SK-N-MC (cell line): ENCODE data around the gene LINGO1.

ENCODE experiments used
- DNase-seq: peaks from one replicate; pipeline ENCODE4 v3.0.0-alpha.2; 2011; ENCODE audit warnings: low read depth, low spot score
- H3K27ac ChIP-seq: fragments of 200-600 bp; sonication (generic); 2 replicates; pipeline ENCODE4 v1.5.1; 2016; ENCODE audit warnings: mixed run types
- H3K36me3 ChIP-seq: fragments of 200-600 bp; sonication (generic); 2 replicates; pipeline ENCODE4 v1.6.1; 2017; ENCODE audit warnings: antibody characterized with exemption, low read length, mixed read lengths; ENCODE audit not compliant: insufficient read depth
- H3K4me3 ChIP-seq: fragments of 200-600 bp; sonication (generic); 2 replicates; pipeline ENCODE4 v1.5.1; 2016
- H3K9ac ChIP-seq: fragments of 200-600 bp; sonication (generic); 2 replicates; pipeline ENCODE4 v1.8.0; 2017; ENCODE audit warnings: mixed run types, mixed read lengths; ENCODE audit not compliant: insufficient read length
- H3K9me3 ChIP-seq: fragments of 200-600 bp; sonication (generic); 2 replicates; pipeline ENCODE4 v1.6.1; 2017; ENCODE audit warnings: low read depth, mild to moderate bottlenecking, antibody characterized with exemption, low read length, moderate library complexity, mixed read lengths
- EZH2 ChIP-seq: fragments of 200-600 bp; sonication (generic); IDR thresholded peaks from one replicate; pipeline ENCODE4 v1.6.1; 2017; ENCODE audit warnings: antibody characterized with exemption
- FOXP2 ChIP-seq: optimal IDR thresholded peaks from 2 replicates; pipeline ENCODE3; 2011; ENCODE audit warnings: mild to moderate bottlenecking, moderate library complexity; ENCODE audit not compliant: insufficient read depth; ENCODE audit errors: extremely low read length, control extremely low read depth
- POLR2AphosphoS5 ChIP-seq: IDR thresholded peaks from 2 replicates; pipeline ENCODE4 v1.6.1; 2012; ENCODE audit warnings: mild to moderate bottlenecking, low read depth, low read length, borderline replicate concordance

LINGO1 gene

DNA sequence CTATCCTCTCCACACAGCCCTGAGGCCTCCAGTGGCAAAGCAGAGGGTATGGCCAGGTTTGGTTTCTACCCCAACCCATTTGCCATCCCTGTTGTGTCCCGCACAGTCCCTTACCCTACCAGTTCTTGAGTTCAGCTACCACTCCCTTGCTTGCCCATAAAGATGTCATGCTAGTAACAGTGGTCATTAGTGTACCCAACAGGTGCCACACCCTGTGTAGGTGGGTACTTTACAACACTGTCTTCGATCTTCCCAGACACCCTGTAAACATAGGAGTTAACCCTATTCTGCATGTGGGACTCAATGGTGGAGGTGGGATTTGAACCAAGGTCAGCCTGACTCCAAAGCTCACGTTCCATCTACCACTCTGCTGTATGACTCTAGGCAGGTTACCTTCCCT lies 23.2 kb downstream of the LINGO1 start:
- Histone ChIP-seq H3K9me3 (no peaks in the 10 kb centered on the region), H3K36me3 (peaks cover 7% of the 10 kb centered on the region; the same call in 1 of the 2 replicates), H3K9ac (no peak overlapping the region), H3K4me3 (no peak overlapping the region), H3K27ac (no peak overlapping the region)
- TF ChIP-seq POLR2AphosphoS5, result no peak
- TF ChIP-seq EZH2, result no peak
- no peak for TF ChIP-seq FOXP2
- DNase-seq, result no peak

DNA sequence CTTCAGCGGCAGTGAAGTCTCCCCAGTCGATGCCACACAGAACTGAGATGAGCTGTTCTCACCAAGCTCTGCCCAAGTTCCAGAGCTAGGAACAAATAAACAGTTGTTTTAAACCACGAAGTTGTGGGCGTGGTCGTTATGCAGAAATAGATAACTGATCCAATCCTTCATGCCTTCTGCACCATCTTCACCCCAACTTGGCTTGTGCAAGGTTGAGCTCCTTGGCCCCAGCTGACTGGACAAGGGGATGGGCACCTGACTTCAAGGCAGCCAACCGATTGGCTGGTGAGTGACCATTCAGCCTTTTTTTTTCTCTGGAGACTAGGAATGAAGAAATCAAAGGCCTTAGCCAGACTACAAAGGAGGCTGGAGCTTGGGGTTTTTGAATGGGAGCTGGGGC lies 23.9 kb downstream of the LINGO1 start:
- no peak overlapping the region for H3K9ac ChIP-seq
- DNase-seq, result no peak
- peak overlapping the region; percentile 83 for H3K27ac ChIP-seq
- no peaks in the 10 kb centered on the region for H3K9me3 ChIP-seq
- H3K36me3 ChIP-seq, result no peaks in the 10 kb centered on the region; the same call in 1 of the 2 replicates
- TF ChIP-seq FOXP2 (no peak), POLR2AphosphoS5 (no peak), EZH2 (no peak)
- no peak overlapping the region for H3K4me3 ChIP-seq

DNA sequence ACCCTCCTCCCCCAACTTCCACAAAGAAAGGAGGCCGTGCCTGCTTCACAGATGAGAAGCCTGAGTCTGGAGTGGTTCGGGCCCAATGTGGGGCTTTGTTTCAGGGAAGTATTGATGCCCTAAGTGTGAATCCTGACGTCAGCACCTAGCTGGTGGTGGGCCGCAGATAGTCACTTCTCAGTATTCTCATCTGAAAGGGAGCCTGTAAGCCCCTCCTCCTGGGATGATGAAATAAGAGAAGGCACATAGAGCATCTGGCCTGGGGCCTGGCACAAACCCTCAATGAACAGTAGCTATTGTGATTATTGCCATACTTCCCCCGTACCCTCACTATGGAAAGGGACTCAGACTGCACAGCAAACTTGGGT lies 24.8 kb downstream of the LINGO1 start:
- H3K27ac ChIP-seq, result peak overlapping the region; percentile 83
- no peaks in the 10 kb centered on the region for H3K9me3 ChIP-seq
- peak overlapping the region; percentile 48 for H3K9ac ChIP-seq
- no peak for TF ChIP-seq FOXP2
- TF ChIP-seq EZH2, result no peak
- peak; percentile 32; the same call in 1 of the 2 replicates for TF ChIP-seq POLR2AphosphoS5
- peak; percentile 35 for DNase-seq
- 0 out of 2 replicates have a peak overlapping the region, but pooled peaks have one; percentile 7 for H3K4me3 ChIP-seq
- H3K36me3 ChIP-seq, result no peaks in the 10 kb centered on the region

DNA sequence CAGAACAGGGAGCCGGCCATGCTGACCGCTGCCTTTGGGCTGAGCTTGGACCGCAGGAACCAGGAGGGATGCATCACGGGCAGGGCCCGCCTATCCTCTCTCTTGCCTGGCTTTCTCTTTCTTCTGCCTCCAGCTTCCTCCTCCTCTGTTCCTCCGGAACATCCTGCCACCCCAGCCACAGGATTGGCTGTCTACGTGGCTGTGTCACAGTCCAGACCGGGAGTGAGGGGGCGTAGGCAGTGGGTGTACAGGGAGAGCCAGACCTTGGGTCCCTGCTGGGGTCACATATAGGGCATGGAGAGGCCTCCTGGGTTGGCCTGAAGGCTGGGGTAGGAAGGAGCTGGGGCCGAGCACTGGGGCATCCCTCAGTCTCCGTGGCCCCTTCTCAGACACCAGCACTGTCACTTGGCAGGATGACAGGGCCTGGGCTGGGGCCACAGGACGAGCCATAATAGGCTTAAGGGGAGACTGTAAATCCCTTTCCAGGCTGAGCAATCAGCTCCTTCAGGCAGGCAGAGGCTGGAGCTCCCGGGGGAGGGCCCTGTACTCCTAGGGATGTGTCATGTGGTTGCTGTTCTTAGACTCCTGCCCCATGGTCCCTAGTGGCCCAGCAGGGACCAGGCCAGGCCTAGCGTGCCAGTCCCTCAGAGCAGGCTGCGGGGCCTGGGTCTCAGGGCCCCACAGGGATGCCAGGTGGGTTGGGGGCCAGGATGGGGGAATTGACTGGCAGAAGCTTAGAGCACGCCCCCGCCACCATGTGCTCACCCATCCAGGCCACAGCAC lies 25.4 kb downstream of the LINGO1 start:
- no peaks in the 10 kb centered on the region for H3K9me3 ChIP-seq
- TF ChIP-seq FOXP2 (no peak), EZH2 (no peak), POLR2AphosphoS5 (no peak)
- 0 out of 2 replicates have a peak overlapping the region, but pooled peaks have one; percentile 7 for H3K4me3 ChIP-seq
- peak overlapping the region; percentile 83 for H3K27ac ChIP-seq
- no peak for DNase-seq
- no peaks in the 10 kb centered on the region for H3K36me3 ChIP-seq
- peak overlapping the region; percentile 48 for H3K9ac ChIP-seq

DNA sequence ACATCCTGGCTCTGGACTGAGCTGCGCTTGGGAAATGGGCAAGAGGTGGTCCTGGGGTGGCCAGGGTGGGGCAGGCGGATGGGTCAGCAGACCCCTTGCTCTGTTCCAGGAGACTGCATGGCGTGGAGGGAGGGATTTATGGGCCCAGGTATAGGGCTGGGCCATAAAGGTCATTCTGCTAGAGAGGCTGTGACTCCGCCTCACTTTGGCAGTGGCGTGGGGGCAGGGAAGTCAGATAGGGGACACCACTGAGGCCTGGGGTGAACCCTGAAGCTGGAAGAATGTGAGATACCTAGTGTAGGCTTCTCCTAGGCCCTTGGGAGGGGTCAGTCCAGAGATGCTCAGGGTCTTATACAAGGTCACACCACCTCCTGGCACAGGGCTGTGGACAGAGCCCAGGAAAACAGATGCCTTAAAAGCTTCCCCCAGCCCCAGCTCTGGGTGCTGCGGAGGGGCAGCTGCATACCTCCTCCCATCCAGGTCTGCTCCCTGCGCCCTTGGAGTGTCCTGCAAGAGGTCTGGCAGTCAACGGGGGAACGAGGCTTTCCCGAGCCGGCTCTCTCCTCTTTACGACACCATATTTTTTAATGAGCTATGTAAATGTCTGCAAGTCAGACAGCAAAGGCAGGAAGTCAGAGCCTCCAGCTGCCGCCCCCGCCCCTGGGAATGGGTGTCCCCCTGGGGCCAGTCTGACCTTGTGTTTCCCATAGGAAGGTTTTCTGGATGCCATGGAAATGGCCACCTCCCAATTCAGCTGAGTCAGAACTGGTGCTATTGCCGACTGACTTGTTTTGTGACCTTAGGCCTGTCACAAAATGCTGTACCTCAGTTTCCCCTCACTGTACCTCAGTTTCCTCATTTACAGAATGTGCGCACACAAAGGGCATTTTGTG lies 26.3 kb downstream of the LINGO1 start:
- H3K27ac ChIP-seq, result peak overlapping the region; percentile 83
- no peak for DNase-seq

DNA sequence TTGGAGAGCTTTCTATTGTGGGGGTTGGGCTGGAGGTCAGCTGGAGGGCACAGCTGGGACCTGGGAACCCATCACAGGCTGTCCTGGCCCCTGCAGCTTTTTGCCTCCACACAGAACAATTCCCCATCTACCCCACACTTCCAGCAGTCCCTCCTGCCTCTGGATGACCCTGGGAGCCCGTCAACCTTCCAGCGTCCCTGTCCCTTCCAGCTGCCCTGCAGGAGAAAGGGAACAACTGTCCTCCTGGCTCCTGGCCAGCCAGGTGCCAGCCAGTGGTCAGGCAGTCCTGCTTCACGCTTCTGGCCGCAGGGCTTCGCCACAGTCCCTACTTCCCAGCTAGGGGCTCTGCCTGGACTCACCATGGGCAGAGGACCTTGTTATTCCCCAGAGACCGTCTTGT lies 27.2 kb downstream of the LINGO1 start:
- Histone ChIP-seq H3K9me3 (no peaks in the 10 kb centered on the region), H3K36me3 (no peaks in the 10 kb centered on the region), H3K4me3 (no peak overlapping the region), H3K9ac (no peak overlapping the region), H3K27ac (no peak overlapping the region)
- no peak for TF ChIP-seq EZH2
- DNase-seq, result no peak

More for the DNA sequence above, 26.3 kb downstream of the LINGO1 start:
- no peaks in the 10 kb centered on the region for H3K9me3 ChIP-seq
- no peak overlapping the region for H3K9ac ChIP-seq
- TF ChIP-seq POLR2AphosphoS5, result no peak
- H3K4me3 ChIP-seq, result no peak overlapping the region
- no peaks in the 10 kb centered on the region for H3K36me3 ChIP-seq

DNA sequence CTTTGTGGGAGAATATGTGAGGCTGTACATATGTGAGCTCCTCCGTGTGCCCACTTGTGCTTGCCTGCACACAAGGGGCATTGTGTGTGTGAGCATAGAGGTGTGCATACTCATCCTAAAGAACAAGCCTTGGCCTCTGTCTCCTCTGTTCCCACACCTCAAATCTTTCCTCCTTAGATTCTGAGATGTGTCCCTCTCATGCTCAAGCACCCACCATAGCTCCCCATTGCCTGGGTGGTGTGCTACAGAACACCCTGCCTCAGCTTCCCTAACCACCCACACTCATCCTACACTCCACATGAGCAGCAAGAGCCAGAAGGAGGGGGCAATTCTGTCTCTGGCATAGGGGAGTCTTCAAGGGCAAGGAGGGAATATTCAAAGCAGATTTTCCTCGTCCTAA lies 27.7 kb downstream of the LINGO1 start:
- no peak for DNase-seq
- no peaks in the 10 kb centered on the region for H3K36me3 ChIP-seq
- H3K27ac ChIP-seq, result no peak overlapping the region
- H3K9ac ChIP-seq, result no peak overlapping the region
- TF ChIP-seq FOXP2, result no peak
- no peak for TF ChIP-seq POLR2AphosphoS5
- no peak for TF ChIP-seq EZH2
- H3K9me3 ChIP-seq, result no peaks in the 10 kb centered on the region
- no peak overlapping the region for H3K4me3 ChIP-seq

DNA sequence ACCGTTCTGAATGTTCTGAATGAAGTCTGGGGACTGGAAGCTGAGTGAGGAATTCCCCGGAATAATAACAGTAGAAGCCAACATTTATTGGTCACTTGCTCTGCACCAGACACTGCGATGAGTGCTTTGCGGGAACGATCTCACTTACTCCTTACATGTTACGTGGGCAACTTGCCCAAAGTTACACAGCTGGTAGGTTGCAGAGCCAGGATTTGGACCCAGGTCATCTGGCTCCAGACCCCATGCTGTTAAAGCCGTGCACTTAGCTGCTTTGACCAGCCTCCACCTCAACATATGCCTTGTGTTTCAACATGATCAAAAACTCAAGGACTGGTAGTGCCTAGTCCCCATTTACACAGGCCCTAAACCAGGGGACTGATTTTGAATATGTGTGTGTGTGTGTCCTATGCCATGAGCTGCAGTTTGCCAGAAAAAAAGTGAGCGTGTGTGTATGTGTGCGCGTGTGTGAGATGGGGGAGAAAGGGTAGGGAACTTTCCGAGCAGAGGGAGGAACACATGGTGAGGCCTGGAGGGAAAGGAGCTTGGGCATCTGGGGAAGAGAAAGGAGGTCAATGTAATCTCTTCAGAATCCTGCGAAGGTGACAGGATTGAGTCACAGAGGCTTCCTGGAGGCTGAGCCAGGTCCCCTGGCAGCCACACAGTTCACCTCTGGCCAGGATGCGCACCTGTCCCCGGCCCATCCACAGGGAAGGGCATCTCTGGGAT lies 28.9 kb downstream of the LINGO1 start:
- Histone ChIP-seq H3K9ac (no peak overlapping the region), H3K4me3 (no peak overlapping the region), H3K36me3 (no peaks in the 10 kb centered on the region), H3K27ac (peak overlapping the region; percentile 65; the same call in 1 of the 2 replicates), H3K9me3 (no peaks in the 10 kb centered on the region)
- no peak for DNase-seq
- no peak for TF ChIP-seq FOXP2
- no peak for TF ChIP-seq POLR2AphosphoS5
- TF ChIP-seq EZH2, result no peak
